Fibroblast of the aortic adventitia (primary cell): ENCODE results near the gene RGS18. TPM values are rescaled to one million over a fixed set of nuclear protein-coding genes. Genes with fewer than 3 reads are reported as not detected.
"Not testable (repeated sequence)": the region's sequence is repeated elsewhere in the genome, so short reads cannot be mapped to it uniquely, and the experiment has no call there.

Experiments
- DNase-seq: peaks from one replicate; pipeline ENCODE4 v3.0.0-alpha.2; 2010; ENCODE audit warnings: low read depth
- H3K4me3 ChIP-seq: 2 replicates; pipeline ENCODE4 v1.5.1; 2011; ENCODE audit warnings: low read depth, mild to moderate bottlenecking, control low read depth, low read length, moderate library complexity
- CTCF ChIP-seq: IDR thresholded peaks from 2 replicates; pipeline ENCODE4 v1.5.1; 2011; ENCODE audit warnings: mild to moderate bottlenecking, low read length, control low read depth, inconsistent platforms; ENCODE audit not compliant: insufficient read depth
- total RNA-seq: library from RNA; depleted of rRNA; stranded (reverse); fragments of >200 nt; gene quantifications from 2 replicates; pipeline ENCODE4 v1.2.3, GENCODE V29; 2012; ENCODE audit warnings: low replicate concordance

Gene RGS18
- total RNA-seq, 1 donor = not detected

GRCh38 chr1:192160196-192160595 is 1.9 kb downstream of the RGS18 start:
- TF ChIP-seq CTCF = no peak
- no peak overlapping the region for H3K4me3 ChIP-seq
- DNase-seq = no peak

- H3K4me3 ChIP-seq = no peak overlapping the region
- no peak for DNase-seq
- TF ChIP-seq CTCF = no peak
Measured at GRCh38 chr1:192161976-192162375, 3.7 kb downstream of the RGS18 start.

- no peak for TF ChIP-seq CTCF
- no peak overlapping the region for H3K4me3 ChIP-seq
- DNase-seq = no peak
Measured at GRCh38 chr1:192162376-192162775, 4.1 kb downstream of the RGS18 start.

- not testable (repeated sequence) for H3K4me3 ChIP-seq, DNase-seq
Measured at GRCh38 chr1:192165002-192165401, 6.7 kb downstream of the RGS18 start.

GRCh38 chr1:192167011-192167410 is 8.7 kb downstream of the RGS18 start:
- DNase-seq = no peak
- no peak for TF ChIP-seq CTCF
- H3K4me3 ChIP-seq = no peak overlapping the region

GRCh38 chr1:192167911-192168700 is 9.8 kb downstream of the RGS18 start:
- no peak overlapping the region for H3K4me3 ChIP-seq
- DNase-seq = peak; percentile 80
- TF ChIP-seq CTCF = peak; percentile 7

- DNase-seq = no peak
- TF ChIP-seq CTCF = no peak
- H3K4me3 ChIP-seq = no peak overlapping the region
Measured at GRCh38 chr1:192168964-192169363, 10.7 kb downstream of the RGS18 start.
